SH-SY5Y (cell line): Measurements from ENCODE around the gene RNASEH2B.

Source experiments
- GATA2 ChIP-seq: IDR thresholded peaks from 2 replicates; pipeline ENCODE4 v1.6.1; 2011; ENCODE audit warnings: mild to moderate bottlenecking, low read depth, low read length
- GATA3 ChIP-seq: IDR thresholded peaks from 2 replicates; pipeline ENCODE4 v1.6.1; 2011; ENCODE audit warnings: low read depth, mild to moderate bottlenecking, low read length, moderate library complexity

The RNASEH2B gene

GRCh38 chr13:50941146-50941545 lies 31.6 kb downstream of the RNASEH2B start:
- TF ChIP-seq GATA2 (no peak), GATA3 (no peak)

- TF ChIP-seq GATA2 (no peak), GATA3 (no peak)
These were observed 33.2 kb downstream of the RNASEH2B start for GRCh38 chr13:50942630-50943311.

GRCh38 chr13:50945669-50946068 lies 36.1 kb downstream of the RNASEH2B start:
- TF ChIP-seq GATA2 (no peak), GATA3 (no peak)

GRCh38 chr13:50948601-50949000 lies 39.0 kb downstream of the RNASEH2B start:
- TF ChIP-seq GATA2, result no peak
- TF ChIP-seq GATA3, result no peak

GRCh38 chr13:50950849-50951248 lies 41.3 kb downstream of the RNASEH2B start:
- TF ChIP-seq GATA2, result no peak
- no peak for TF ChIP-seq GATA3

GRCh38 chr13:50951366-50951765 lies 41.8 kb downstream of the RNASEH2B start:
- TF ChIP-seq GATA2 (no peak), GATA3 (no peak)

- TF ChIP-seq GATA2 (no peak), GATA3 (no peak)
These were observed 45.6 kb downstream of the RNASEH2B start for GRCh38 chr13:50955241-50955640.

- TF ChIP-seq GATA2, result no peak
- TF ChIP-seq GATA3, result no peak
These were observed 46.2 kb downstream of the RNASEH2B start for GRCh38 chr13:50955798-50956197.

- TF ChIP-seq GATA2 (no peak), GATA3 (no peak)
These were observed 48.0 kb downstream of the RNASEH2B start for GRCh38 chr13:50957620-50958019.

GRCh38 chr13:50969691-50970090 lies 60.1 kb downstream of the RNASEH2B start:
- no peak for TF ChIP-seq GATA3

GRCh38 chr13:50970956-50971355 lies 61.4 kb downstream of the RNASEH2B start:
- TF ChIP-seq GATA3 (no peak), GATA2 (no peak)

- TF ChIP-seq GATA3 (no peak), GATA2 (no peak)
These were observed 64.7 kb downstream of the RNASEH2B start for GRCh38 chr13:50974268-50974667.

GRCh38 chr13:50979187-50979586 lies 69.6 kb downstream of the RNASEH2B start:
- no peak for TF ChIP-seq GATA3
- no peak for TF ChIP-seq GATA2

GRCh38 chr13:50981686-50982085 lies 72.1 kb downstream of the RNASEH2B start:
- no peak for TF ChIP-seq GATA2

GRCh38 chr13:50989476-50989875 lies 79.9 kb downstream of the RNASEH2B start:
- TF ChIP-seq GATA2 (no peak), GATA3 (no peak)

GRCh38 chr13:50990065-50990817 lies 80.7 kb downstream of the RNASEH2B start:
- no peak for TF ChIP-seq GATA3
- no peak for TF ChIP-seq GATA2
